ENCODE measurements around the gene PRPF40B.

DNA sequence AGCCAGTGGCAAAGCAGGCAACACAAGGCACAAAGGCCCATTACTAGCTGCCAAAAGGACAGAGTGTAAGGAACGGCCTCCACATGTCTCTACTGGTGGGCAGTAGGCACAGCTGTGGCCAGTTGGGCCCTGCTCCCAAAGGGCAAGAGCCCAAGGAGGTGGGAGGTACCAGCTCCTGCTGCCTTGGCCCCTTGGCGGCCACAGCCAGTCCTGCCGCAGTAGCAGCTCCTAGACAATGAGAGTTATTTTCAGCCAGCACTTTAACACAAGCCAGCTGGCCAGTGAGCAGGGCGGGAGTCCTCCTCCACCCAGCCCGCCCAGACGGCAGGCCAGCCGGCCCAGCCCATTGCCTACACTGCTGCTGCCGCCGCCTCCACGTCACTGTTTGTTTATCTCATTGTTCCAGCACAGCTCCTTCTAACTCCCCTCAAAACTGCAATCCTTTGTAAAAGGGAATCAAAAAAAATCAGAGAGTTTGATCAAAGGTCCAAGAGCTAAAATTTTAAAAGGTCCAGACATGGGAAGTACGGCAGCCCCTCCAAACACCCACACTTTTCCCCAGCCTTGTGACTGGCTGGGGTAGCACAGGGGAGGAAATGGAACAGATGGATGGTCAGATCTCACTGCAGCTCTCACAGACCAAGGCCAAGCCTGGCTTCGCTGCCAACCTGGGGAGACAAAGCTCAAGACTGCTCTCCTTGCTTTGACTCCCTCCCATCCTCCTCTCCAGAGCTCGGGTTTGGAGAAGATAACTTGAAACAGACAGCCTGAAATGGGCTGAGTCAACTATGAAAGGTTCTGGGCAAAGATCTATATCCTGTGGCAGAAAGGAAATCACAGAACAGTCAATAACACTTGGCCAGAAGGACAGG, 50.3 kb downstream of the PRPF40B start:
- TF ChIP-seq CTCF (conservative IDR thresholded peaks at IDR 0.05) (no peak), EZH2 (IDR thresholded peaks at IDR 0.05; ENCODE audit: low read depth) (no peak)
